ENCODE measurements around the gene EZR. TPM values are rescaled to one million over a fixed set of nuclear protein-coding genes. Genes with fewer than 3 reads are reported as not detected.

EZR gene
- total RNA-seq, 1 experiment from 2014 or later, result 263 TPM

DNA sequence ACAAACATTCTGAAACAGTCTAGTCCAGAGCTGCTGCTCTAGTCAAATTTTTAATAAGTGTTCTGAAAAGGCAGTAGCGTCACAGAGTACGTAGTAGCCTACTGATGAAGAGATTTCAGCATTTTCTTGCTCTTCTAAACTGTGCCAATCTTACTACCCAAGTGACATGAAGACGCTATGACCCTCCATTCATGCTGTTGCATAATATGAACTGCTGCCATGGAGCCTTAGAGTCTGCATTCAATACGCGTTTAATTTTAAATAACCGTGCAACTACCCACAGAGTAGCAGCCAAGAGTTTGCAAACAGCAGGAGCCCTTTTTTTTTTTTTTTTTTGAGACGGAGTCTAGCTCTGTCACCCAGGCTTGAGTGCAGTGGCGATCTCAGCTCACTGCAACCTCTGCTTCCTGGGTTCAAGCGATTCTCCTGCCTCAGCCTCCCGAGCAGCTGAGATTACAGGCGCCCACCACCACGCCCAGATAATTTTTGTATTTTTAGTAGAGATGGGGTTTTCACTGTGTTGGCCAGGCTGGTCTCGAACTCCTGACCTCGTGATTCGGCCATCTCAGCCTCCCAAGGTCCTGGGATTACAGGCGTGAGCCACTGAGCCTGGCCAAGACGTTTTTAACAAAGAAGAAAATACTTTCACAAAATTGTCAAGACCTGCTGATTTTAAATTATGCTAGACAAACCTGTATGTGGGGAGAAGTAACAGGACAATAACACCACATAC is 44.3 kb downstream of the EZR start:
- in situ Hi-C loops (cut with HindIII; ENCODE audit: low pct_unique_long_range_greater_than_20kb, low sequenced_read_pairs), result loop anchor here (5.0 kb wide), 1 partner anchor 33 kb away; no protein-coding TSS in a partner anchor
- TF ChIP-seq POLR2AphosphoS5 (IDR thresholded peaks at IDR 0.05; ENCODE audit: low read depth, low read length), result no peak
- TF ChIP-seq, protein P1, sequence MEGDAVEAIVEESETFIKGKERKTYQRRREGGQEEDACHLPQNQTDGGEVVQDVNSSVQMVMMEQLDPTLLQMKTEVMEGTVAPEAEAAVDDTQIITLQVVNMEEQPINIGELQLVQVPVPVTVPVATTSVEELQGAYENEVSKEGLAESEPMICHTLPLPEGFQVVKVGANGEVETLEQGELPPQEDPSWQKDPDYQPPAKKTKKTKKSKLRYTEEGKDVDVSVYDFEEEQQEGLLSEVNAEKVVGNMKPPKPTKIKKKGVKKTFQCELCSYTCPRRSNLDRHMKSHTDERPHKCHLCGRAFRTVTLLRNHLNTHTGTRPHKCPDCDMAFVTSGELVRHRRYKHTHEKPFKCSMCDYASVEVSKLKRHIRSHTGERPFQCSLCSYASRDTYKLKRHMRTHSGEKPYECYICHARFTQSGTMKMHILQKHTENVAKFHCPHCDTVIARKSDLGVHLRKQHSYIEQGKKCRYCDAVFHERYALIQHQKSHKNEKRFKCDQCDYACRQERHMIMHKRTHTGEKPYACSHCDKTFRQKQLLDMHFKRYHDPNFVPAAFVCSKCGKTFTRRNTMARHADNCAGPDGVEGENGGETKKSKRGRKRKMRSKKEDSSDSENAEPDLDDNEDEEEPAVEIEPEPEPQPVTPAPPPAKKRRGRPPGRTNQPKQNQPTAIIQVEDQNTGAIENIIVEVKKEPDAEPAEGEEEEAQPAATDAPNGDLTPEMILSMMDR (IDR thresholded peaks at IDR 0.05), result no peak
- TF ChIP-seq, protein P2, sequence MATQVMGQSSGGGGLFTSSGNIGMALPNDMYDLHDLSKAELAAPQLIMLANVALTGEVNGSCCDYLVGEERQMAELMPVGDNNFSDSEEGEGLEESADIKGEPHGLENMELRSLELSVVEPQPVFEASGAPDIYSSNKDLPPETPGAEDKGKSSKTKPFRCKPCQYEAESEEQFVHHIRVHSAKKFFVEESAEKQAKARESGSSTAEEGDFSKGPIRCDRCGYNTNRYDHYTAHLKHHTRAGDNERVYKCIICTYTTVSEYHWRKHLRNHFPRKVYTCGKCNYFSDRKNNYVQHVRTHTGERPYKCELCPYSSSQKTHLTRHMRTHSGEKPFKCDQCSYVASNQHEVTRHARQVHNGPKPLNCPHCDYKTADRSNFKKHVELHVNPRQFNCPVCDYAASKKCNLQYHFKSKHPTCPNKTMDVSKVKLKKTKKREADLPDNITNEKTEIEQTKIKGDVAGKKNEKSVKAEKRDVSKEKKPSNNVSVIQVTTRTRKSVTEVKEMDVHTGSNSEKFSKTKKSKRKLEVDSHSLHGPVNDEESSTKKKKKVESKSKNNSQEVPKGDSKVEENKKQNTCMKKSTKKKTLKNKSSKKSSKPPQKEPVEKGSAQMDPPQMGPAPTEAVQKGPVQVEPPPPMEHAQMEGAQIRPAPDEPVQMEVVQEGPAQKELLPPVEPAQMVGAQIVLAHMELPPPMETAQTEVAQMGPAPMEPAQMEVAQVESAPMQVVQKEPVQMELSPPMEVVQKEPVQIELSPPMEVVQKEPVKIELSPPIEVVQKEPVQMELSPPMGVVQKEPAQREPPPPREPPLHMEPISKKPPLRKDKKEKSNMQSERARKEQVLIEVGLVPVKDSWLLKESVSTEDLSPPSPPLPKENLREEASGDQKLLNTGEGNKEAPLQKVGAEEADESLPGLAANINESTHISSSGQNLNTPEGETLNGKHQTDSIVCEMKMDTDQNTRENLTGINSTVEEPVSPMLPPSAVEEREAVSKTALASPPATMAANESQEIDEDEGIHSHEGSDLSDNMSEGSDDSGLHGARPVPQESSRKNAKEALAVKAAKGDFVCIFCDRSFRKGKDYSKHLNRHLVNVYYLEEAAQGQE (IDR thresholded peaks at IDR 0.05; ENCODE audit: insufficient read depth in 1 of 2, low read depth in 2 of 2, low read length in 1 of 2), result no peak
- no peak for TF ChIP-seq TCF7L2 (IDR thresholded peaks at IDR 0.05; ENCODE audit: low read depth, low read length)
- TF ChIP-seq SIN3A (IDR thresholded peaks at IDR 0.05; ENCODE audit: borderline replicate concordance, insufficient read depth, low read depth, low read length), result no peak
- Histone ChIP-seq H3K9me3 (ENCODE audit: control insufficient read depth, insufficient read depth, low read depth, low read length) (no peaks in the 10 kb centered on the region), H3K27ac (ENCODE audit: low read length) (no peak overlapping the region), H3K4me1 (ENCODE audit: control insufficient read depth, insufficient read depth, low read length) (no peaks in the 10 kb centered on the region), H3K4me3 (ENCODE audit: low read depth in 2 of 2, low read length in 2 of 2) (no peak overlapping the region), H3K36me3 (ENCODE audit: control insufficient read depth, insufficient read depth, low read length) (peaks cover 40% of the 10 kb centered on the region), H3K27me3 (ENCODE audit: control insufficient read depth, insufficient read depth, low read length) (no peaks in the 10 kb centered on the region)
- no TSS peak for BruUV-seq (replicated peaks)
- intact Hi-C loops (cut with micrococcal nuclease; ENCODE audit: unreplicated experiment), result no loop called here
- CTCF ChIA-PET, result no interaction called here
- ATAC-seq (no peak), DNase-seq (ENCODE audit: low read depth, low spot score) (no peak)
- POLR2A ChIA-PET, result no interaction called here

DNA sequence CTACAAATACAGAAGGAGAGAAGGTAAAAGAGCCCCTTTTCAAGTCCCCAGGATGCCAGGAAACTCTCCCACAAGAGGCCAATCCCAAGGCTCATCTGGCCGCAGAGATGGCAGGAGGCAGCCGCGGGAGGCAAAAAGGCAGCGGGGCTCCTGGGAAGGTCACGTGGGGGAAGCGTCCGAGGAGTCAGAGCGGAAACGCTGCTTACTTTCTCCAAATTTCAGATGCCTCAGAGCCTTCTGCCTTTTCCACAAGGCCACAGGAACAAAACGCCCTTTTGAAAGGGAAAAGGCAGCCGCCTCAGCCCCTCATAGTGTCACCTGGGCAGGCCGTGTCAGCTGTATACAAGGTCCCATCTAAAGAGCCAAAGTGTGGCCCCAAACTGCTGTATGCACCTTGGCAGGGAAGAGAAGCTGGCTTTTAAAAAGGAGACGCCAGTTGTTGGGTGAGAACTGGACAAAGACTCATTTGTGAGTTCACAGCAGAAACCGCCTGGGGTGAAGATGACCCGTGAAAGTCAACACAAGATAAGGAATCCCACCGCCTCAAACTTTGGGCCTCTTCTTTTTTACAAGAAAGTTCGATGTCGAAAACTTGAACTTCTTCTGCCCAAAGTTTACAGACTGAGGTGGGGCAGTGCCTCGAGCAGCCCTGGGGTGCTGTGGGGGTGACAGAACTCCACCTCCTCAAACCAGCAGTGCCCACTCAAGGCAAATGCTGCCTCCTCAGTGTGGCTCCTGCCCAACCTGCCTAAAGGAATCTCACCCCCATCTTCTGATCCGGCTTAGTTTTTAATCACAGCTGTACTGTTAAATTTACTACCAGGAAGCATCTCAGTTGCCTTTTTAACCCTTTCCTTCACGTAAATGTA is 45.4 kb downstream of the EZR start:
- no TSS peak for BruUV-seq (replicated peaks)
- Histone ChIP-seq H3K9me3 (ENCODE audit: control insufficient read depth, insufficient read depth, low read depth, low read length) (no peaks in the 10 kb centered on the region), H3K27ac (ENCODE audit: low read length) (no peak overlapping the region), H3K4me1 (ENCODE audit: control insufficient read depth, insufficient read depth, low read length) (no peaks in the 10 kb centered on the region), H3K27me3 (ENCODE audit: control insufficient read depth, insufficient read depth, low read length) (no peaks in the 10 kb centered on the region), H3K36me3 (ENCODE audit: control insufficient read depth, insufficient read depth, low read length) (peaks cover 39% of the 10 kb centered on the region), H3K4me3 (ENCODE audit: low read depth in 2 of 2, low read length in 2 of 2) (no peak overlapping the region)
- intact Hi-C loops (cut with micrococcal nuclease; ENCODE audit: unreplicated experiment), result no loop called here
- POLR2A ChIA-PET, result interaction anchor here (0.5 kb wide), 2 partner anchors 38 to 890 kb away, joined by 3 to 6 read pairs; no protein-coding TSS in a partner anchor
- TF ChIP-seq, protein P1 (IDR thresholded peaks at IDR 0.05), result no peak
- TF ChIP-seq TCF7L2 (IDR thresholded peaks at IDR 0.05; ENCODE audit: low read depth, low read length) (no peak), POLR2AphosphoS5 (IDR thresholded peaks at IDR 0.05; ENCODE audit: low read depth, low read length) (no peak), SIN3A (IDR thresholded peaks at IDR 0.05; ENCODE audit: borderline replicate concordance, insufficient read depth, low read depth, low read length) (no peak)
- TF ChIP-seq, protein P2 (IDR thresholded peaks at IDR 0.05; ENCODE audit: insufficient read depth in 1 of 2, low read depth in 2 of 2, low read length in 1 of 2), result no peak
- in situ Hi-C loops (cut with HindIII; ENCODE audit: low pct_unique_long_range_greater_than_20kb, low sequenced_read_pairs), result no loop called here
- CTCF ChIA-PET, result no interaction called here
- ATAC-seq (no peak), DNase-seq (ENCODE audit: low read depth, low spot score) (no peak)
